Astrocyte (in vitro differentiated cells and primary cell): Measurements from ENCODE around the gene ADAMTS9. TPM values are rescaled to one million over a fixed set of nuclear protein-coding genes. Genes with fewer than 3 reads are reported as not detected.
A peak's percentile ranks its signal among the peaks of the same experiment; 100 is the strongest.

Source experiments
- DNase-seq: peaks from one replicate; pipeline ENCODE4 v3.0.0-alpha.2; 2010; ENCODE audit warnings: low read depth
- FAIRE-seq: peaks from 2 replicates; lab custom pipeline; 2011; peaks lifted over from hg19 to GRCh38; lab: Jason Lieb, UNC
- H2AFZ ChIP-seq: 2 replicates; pipeline ENCODE4 v1.6.0; 2012; ENCODE audit warnings: low read depth, low read length, inconsistent platforms
- H3K27ac ChIP-seq: 2 replicates; pipeline ENCODE4 v1.5.1; 2011; ENCODE audit warnings: low read depth, low read length, inconsistent platforms
- H3K27me3 ChIP-seq: 2 replicates; pipeline ENCODE4 v1.6.0; 2011; ENCODE audit warnings: low read length, inconsistent platforms; ENCODE audit not compliant: insufficient read depth
- H3K36me3 ChIP-seq: 2 replicates; pipeline ENCODE4 v1.5.1; 2011; ENCODE audit warnings: low read length, inconsistent platforms; ENCODE audit not compliant: insufficient read depth
- H3K4me1 ChIP-seq: 2 replicates; pipeline ENCODE4 v1.5.1; 2011; ENCODE audit warnings: low read length, inconsistent platforms; ENCODE audit not compliant: insufficient read depth
- H3K4me2 ChIP-seq: 2 replicates; pipeline ENCODE4 v1.6.0; 2012; ENCODE audit warnings: low read length, inconsistent platforms
- H3K4me3 ChIP-seq: 2 replicates; pipeline ENCODE4 v1.5.1; 2011; ENCODE audit warnings: low read depth, mild to moderate bottlenecking, low read length, inconsistent platforms; ENCODE audit not compliant: insufficient read depth
- H3K79me2 ChIP-seq: 2 replicates; pipeline ENCODE4 v1.6.0; 2012; ENCODE audit warnings: mild to moderate bottlenecking, low read length, inconsistent platforms; ENCODE audit not compliant: insufficient read depth
- H3K9ac ChIP-seq: 2 replicates; pipeline ENCODE4 v1.6.0; 2012; ENCODE audit warnings: mild to moderate bottlenecking, low read length, inconsistent platforms
- H3K9me3 ChIP-seq: 2 replicates; pipeline ENCODE4 v1.5.1; 2012; ENCODE audit warnings: low read depth, mild to moderate bottlenecking, low read length, inconsistent platforms; ENCODE audit not compliant: insufficient read depth
- H4K20me1 ChIP-seq: 2 replicates; pipeline ENCODE4 v1.6.0; 2012; ENCODE audit warnings: low read length, inconsistent platforms; ENCODE audit not compliant: insufficient read depth
- H3K27ac Mint-ChIP-seq: one replicate; pipeline ENCODE4 v1.8.0; 2021; ENCODE audit warnings: mild to moderate bottlenecking, mixed read lengths; ENCODE audit not compliant: unreplicated experiment
- H3K27me3 Mint-ChIP-seq: one replicate; pipeline ENCODE4 v1.8.0; 2021; ENCODE audit warnings: low read depth, mixed read lengths; ENCODE audit not compliant: unreplicated experiment
- H3K36me3 Mint-ChIP-seq: one replicate; pipeline ENCODE4 v1.8.0; 2021; ENCODE audit warnings: low read depth, mixed read lengths; ENCODE audit not compliant: unreplicated experiment
- H3K4me1 Mint-ChIP-seq: one replicate; pipeline ENCODE4 v1.8.0; 2021; ENCODE audit warnings: low read depth, mixed read lengths; ENCODE audit not compliant: unreplicated experiment
- H3K4me3 Mint-ChIP-seq: one replicate; pipeline ENCODE4 v1.8.0; 2021; ENCODE audit warnings: mild to moderate bottlenecking, moderate library complexity, mixed read lengths; ENCODE audit not compliant: unreplicated experiment
- H3K9me3 Mint-ChIP-seq: one replicate; pipeline ENCODE4 v1.8.0; 2021; ENCODE audit warnings: mild to moderate bottlenecking, mixed read lengths; ENCODE audit not compliant: unreplicated experiment
- EZH2 ChIP-seq: IDR thresholded peaks from 2 replicates; pipeline ENCODE4 v1.6.1; 2012; ENCODE audit warnings: mild to moderate bottlenecking, low read length, inconsistent platforms; ENCODE audit not compliant: insufficient read depth
- total RNA-seq: library from RNA; stranded (reverse); gene quantifications from 2 replicates; pipeline ENCODE4 v1.2.1, GENCODE V29; 2021
- TF ChIP-seq, protein P1 (sequence below): IDR thresholded peaks from 2 replicates; pipeline ENCODE4 v1.5.1; 2011; ENCODE audit warnings: low read depth, mild to moderate bottlenecking, inconsistent platforms, low read length, moderate library complexity; ENCODE audit not compliant: insufficient read depth

Gene ADAMTS9
- total RNA-seq, 1 donor from 2014 or later, result 8.3 TPM

DNA sequence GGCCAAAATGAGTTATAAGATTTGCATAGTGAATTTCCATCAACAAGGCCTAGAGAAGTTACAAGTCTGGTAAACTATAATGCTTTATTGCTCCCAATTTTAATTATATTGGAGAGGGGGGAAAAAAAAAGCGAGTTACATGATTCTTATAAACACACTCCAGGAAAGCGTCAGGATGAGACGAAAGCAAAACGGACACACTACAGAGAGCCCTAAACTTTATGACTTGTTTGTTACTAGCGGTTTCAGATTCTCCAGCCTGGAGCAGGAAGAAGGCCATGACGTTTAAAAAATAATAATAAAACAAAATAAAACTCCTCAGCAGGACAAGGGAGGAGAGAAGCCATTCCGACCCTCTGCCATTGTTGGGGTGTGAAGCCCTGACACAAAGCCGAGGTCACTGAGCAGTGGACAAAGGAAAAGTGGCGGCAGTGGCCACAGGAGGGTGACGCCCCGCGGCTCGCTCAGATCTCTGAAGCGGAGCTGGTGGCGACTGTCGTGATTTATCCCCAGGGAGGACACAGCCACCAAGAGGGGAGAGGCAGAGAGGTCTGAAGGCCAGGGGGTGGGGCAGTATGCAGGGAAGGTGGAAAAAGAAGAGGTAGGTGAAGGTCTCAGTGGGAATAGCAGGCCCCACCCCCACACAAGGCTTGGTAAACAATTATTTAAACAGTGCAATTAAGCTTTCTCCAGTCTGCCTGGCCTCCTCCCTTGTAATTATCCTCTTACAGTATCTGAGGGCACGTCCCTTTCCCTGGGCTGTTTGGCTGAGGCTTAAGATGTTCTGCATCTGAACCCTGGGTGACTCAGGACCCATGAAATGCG, 45.3 kb downstream of the ADAMTS9 start:
- Histone ChIP-seq H3K4me3 (no peak overlapping the region), H3K9me3 (no peaks in the 10 kb centered on the region), H2AFZ (peak overlapping the region; percentile 13), H3K4me1 (no peaks in the 10 kb centered on the region), H3K4me2 (no peak overlapping the region), H3K79me2 (no peaks in the 10 kb centered on the region), H3K9ac (no peak overlapping the region), H4K20me1 (no peaks in the 10 kb centered on the region), H3K27ac (no peak overlapping the region), H3K36me3 (no peaks in the 10 kb centered on the region), H3K27me3 (no peaks in the 10 kb centered on the region)
- FAIRE-seq (no peak), DNase-seq (no peak)
- Mint-ChIP-seq H3K4me1 (peaks cover 9% of the 10 kb centered on the region), H3K27me3 (no peaks in the 10 kb centered on the region), H3K27ac (no peak overlapping the region), H3K36me3 (no peaks in the 10 kb centered on the region), H3K9me3 (no peaks in the 10 kb centered on the region), H3K4me3 (no peak overlapping the region)
- TF ChIP-seq, protein P1, sequence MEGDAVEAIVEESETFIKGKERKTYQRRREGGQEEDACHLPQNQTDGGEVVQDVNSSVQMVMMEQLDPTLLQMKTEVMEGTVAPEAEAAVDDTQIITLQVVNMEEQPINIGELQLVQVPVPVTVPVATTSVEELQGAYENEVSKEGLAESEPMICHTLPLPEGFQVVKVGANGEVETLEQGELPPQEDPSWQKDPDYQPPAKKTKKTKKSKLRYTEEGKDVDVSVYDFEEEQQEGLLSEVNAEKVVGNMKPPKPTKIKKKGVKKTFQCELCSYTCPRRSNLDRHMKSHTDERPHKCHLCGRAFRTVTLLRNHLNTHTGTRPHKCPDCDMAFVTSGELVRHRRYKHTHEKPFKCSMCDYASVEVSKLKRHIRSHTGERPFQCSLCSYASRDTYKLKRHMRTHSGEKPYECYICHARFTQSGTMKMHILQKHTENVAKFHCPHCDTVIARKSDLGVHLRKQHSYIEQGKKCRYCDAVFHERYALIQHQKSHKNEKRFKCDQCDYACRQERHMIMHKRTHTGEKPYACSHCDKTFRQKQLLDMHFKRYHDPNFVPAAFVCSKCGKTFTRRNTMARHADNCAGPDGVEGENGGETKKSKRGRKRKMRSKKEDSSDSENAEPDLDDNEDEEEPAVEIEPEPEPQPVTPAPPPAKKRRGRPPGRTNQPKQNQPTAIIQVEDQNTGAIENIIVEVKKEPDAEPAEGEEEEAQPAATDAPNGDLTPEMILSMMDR, result no peak

DNA sequence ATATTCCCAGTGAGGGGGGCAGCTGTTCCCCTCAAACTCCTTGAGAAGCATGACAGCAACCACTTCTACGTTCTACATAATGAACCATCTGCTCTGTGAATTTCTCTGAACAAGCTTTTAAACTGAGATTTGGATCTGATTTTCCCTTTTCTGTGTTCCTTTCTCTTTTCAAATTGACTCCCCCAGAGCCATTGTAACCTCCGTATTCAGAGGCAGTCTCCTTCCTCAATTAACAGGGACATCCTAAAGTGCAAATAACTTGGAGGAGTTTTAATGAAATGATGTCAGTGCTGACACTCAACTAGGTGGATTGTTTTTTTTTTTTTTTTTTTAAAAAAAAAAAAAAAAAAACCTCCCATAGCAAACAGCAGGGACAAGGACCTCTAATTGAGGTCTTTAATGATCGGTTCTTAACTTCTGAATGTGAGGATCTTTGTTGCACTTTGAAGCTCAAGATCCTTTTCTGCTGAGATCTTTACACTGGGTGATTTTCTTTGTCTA, 48.8 kb downstream of the ADAMTS9 start:
- Histone ChIP-seq H3K4me3 (no peak overlapping the region), H3K4me1 (no peaks in the 10 kb centered on the region), H4K20me1 (no peaks in the 10 kb centered on the region), H3K9ac (no peak overlapping the region), H3K79me2 (no peaks in the 10 kb centered on the region), H3K4me2 (no peak overlapping the region), H2AFZ (no peak overlapping the region), H3K36me3 (no peaks in the 10 kb centered on the region), H3K27me3 (no peaks in the 10 kb centered on the region), H3K27ac (no peak overlapping the region), H3K9me3 (no peaks in the 10 kb centered on the region)
- no peak for DNase-seq
- no peaks in the 10 kb centered on the region for H3K4me1 Mint-ChIP-seq
- TF ChIP-seq, protein P1, result no peak
- TF ChIP-seq EZH2, result no peak
- peaks cover 5% of the 10 kb centered on the region for H3K27me3 Mint-ChIP-seq
- no peak overlapping the region for H3K27ac Mint-ChIP-seq
- H3K36me3 Mint-ChIP-seq, result no peaks in the 10 kb centered on the region
- no peaks in the 10 kb centered on the region for H3K9me3 Mint-ChIP-seq
- FAIRE-seq, result no peak
- no peak overlapping the region for H3K4me3 Mint-ChIP-seq

DNA sequence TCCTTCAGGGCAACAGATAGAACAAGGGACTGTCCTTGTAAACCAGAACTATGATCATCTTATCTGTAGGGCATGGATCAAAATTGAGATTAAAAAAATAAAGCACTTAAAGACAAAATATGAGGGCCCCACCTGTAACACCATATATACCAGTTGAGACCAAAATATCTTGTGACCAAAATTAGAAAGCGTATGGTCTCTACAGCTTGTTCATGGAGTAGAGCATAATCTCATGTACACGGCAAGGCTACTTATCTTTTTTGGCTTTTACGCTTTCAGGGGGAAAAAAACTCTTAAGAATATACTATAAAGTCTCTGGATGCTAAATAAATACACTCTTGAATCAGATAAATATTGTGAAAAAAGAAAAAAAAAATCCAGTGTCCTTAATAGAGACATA, 49.3 kb downstream of the ADAMTS9 start:
- no peak for FAIRE-seq
- no peak overlapping the region for H3K27ac ChIP-seq
- H3K4me1 Mint-ChIP-seq, result no peaks in the 10 kb centered on the region

More for the DNA sequence above, 49.3 kb downstream of the ADAMTS9 start:
- no peak overlapping the region for H3K27ac Mint-ChIP-seq
- Histone ChIP-seq H3K79me2 (no peaks in the 10 kb centered on the region), H3K9ac (no peak overlapping the region), H3K4me1 (no peaks in the 10 kb centered on the region), H3K36me3 (no peaks in the 10 kb centered on the region), H2AFZ (no peak overlapping the region), H4K20me1 (no peaks in the 10 kb centered on the region), H3K4me2 (no peak overlapping the region), H3K9me3 (no peaks in the 10 kb centered on the region), H3K4me3 (no peak overlapping the region), H3K27me3 (no peaks in the 10 kb centered on the region)
- peaks cover 5% of the 10 kb centered on the region for H3K27me3 Mint-ChIP-seq
- DNase-seq, result no peak
- H3K9me3 Mint-ChIP-seq, result no peaks in the 10 kb centered on the region
- no peak overlapping the region for H3K4me3 Mint-ChIP-seq
- no peaks in the 10 kb centered on the region for H3K36me3 Mint-ChIP-seq
- TF ChIP-seq, protein P1, result no peak
- no peak for TF ChIP-seq EZH2
